ENCODE data around the gene NFIB. TPM values are rescaled to one million over a fixed set of nuclear protein-coding genes. Genes with fewer than 3 reads are reported as not detected.
A peak's percentile ranks its signal among the peaks of the same experiment; 100 is the strongest.

Gene NFIB
- polyA plus RNA-seq, 1 of the 3 experiments (the other 2 are of a cell fraction): 9.2 TPM

GRCh38 chr9:14158916-14159315 lies 155.0 kb downstream of the NFIB start:
- H2AFZ ChIP-seq (ENCODE audit: low read depth): no peak overlapping the region
- no peak overlapping the region for H3K9ac ChIP-seq
- peaks cover 0 to 12% of the 10 kb centered on the region in 2 experiments; a peak in 3 of 4 replicates for H3K4me1 ChIP-seq (ENCODE audit: control insufficient read depth in 1 of 2, insufficient read depth in 2 of 2, low read depth in 1 of 2, low read length in 1 of 2)
- TF ChIP-seq JUND (IDR thresholded peaks at IDR 0.05) (0 out of 2 replicates have a peak, but pooled peaks have one; percentile 14), FOSL2 (IDR thresholded peaks at IDR 0.05; ENCODE audit: borderline replicate concordance, low read depth) (peak; percentile 29; the same call in 1 of the 2 replicates), POLR2AphosphoS5 (IDR thresholded peaks at IDR 0.05; ENCODE audit: low read depth, low read length) (no peak), ELF1 (IDR thresholded peaks at IDR 0.05) (no peak), GABPA (IDR thresholded peaks at IDR 0.05; ENCODE audit: low read depth) (no peak), TEAD4 (IDR thresholded peaks at IDR 0.05; ENCODE audit: borderline replicate concordance, insufficient read depth) (no peak), SMC3 (IDR thresholded peaks at IDR 0.05; ENCODE audit: low read depth, low read length) (no peak), RFX5 (IDR thresholded peaks at IDR 0.05; ENCODE audit: low read length) (no peak)
- TF ChIP-seq, protein P1, sequence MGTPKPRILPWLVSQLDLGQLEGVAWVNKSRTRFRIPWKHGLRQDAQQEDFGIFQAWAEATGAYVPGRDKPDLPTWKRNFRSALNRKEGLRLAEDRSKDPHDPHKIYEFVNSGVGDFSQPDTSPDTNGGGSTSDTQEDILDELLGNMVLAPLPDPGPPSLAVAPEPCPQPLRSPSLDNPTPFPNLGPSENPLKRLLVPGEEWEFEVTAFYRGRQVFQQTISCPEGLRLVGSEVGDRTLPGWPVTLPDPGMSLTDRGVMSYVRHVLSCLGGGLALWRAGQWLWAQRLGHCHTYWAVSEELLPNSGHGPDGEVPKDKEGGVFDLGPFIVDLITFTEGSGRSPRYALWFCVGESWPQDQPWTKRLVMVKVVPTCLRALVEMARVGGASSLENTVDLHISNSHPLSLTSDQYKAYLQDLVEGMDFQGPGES (IDR thresholded peaks at IDR 0.05; ENCODE audit: low read depth, low read length): no peak
- H3F3A ChIP-seq (replicated peaks; ENCODE audit: insufficient read depth): no peaks in the 10 kb centered on the region
- ChIA-PET POLR2A (no interaction called here), CTCF (no interaction called here)
- no peak overlapping the region for H3K4me3 ChIP-seq (ENCODE audit: low read depth in 2 of 2, low read length in 1 of 2)
- peaks cover 6 to 16% of the 10 kb centered on the region in 2 experiments for H3K36me3 ChIP-seq (replicated peaks in 1 of 2; ENCODE audit: control insufficient read depth in 1 of 2, insufficient read depth in 2 of 2, low read length in 1 of 2)
- H3K79me2 ChIP-seq (ENCODE audit: insufficient read depth): peaks cover 37% of the 10 kb centered on the region; the same call in 1 of the 2 replicates
- no peaks in the 10 kb centered on the region for H3K27me3 ChIP-seq (ENCODE audit: insufficient read depth)
- H3K27ac ChIP-seq (ENCODE audit: low read depth in 2 of 2, low read length in 1 of 2): no peak overlapping the region
- WGBS (ENCODE audit: low lambda C conversion rate): 100% methylated on average over 1 of the region's 1 CpG
- no peaks in the 10 kb centered on the region for H3K9me3 ChIP-seq
- H3K4me2 ChIP-seq: no peak overlapping the region
- no peaks in the 10 kb centered on the region; the same call in 1 of the 2 replicates for H3K9me2 ChIP-seq
- no peaks in the 10 kb centered on the region for H4K20me1 ChIP-seq (ENCODE audit: insufficient read depth)
- DNase-seq: no peak

- 88% methylated on average over 2 of the region's 2 CpGs for WGBS (ENCODE audit: low lambda C conversion rate)
- no peaks in the 10 kb centered on the region for H3K9me3 ChIP-seq
- H3K9ac ChIP-seq: no peak overlapping the region
- H3F3A ChIP-seq (replicated peaks; ENCODE audit: insufficient read depth): no peaks in the 10 kb centered on the region
- no peak for DNase-seq
- H3K79me2 ChIP-seq (ENCODE audit: insufficient read depth): peaks cover 37% of the 10 kb centered on the region; the same call in 1 of the 2 replicates
- H3K27ac ChIP-seq (ENCODE audit: low read depth in 2 of 2, low read length in 1 of 2): no peak overlapping the region
- H3K4me1 ChIP-seq (ENCODE audit: control insufficient read depth in 1 of 2, insufficient read depth in 2 of 2, low read depth in 1 of 2, low read length in 1 of 2): peaks cover 4 to 12% of the 10 kb centered on the region in 2 experiments; a peak in 3 of 4 replicates
- H3K9me2 ChIP-seq: no peaks in the 10 kb centered on the region
- H2AFZ ChIP-seq (ENCODE audit: low read depth): no peak overlapping the region
- peaks cover 9 to 16% of the 10 kb centered on the region in 2 experiments for H3K36me3 ChIP-seq (replicated peaks in 1 of 2; ENCODE audit: control insufficient read depth in 1 of 2, insufficient read depth in 2 of 2, low read length in 1 of 2)
- no peak overlapping the region for H3K4me2 ChIP-seq
- no peak overlapping the region for H3K4me3 ChIP-seq (ENCODE audit: low read depth in 2 of 2, low read length in 1 of 2)
- H4K20me1 ChIP-seq (ENCODE audit: insufficient read depth): no peaks in the 10 kb centered on the region
- POLR2A ChIA-PET: no interaction called here
- CTCF ChIA-PET: no interaction called here
- H3K27me3 ChIP-seq (ENCODE audit: insufficient read depth): no peaks in the 10 kb centered on the region
- no peak for TF ChIP-seq JUND (IDR thresholded peaks at IDR 0.05)
- TF ChIP-seq FOXJ3 (CRISPR knock-in tag; IDR thresholded peaks at IDR 0.05): no peak
- TF ChIP-seq GATA2 (CRISPR knock-in tag; IDR thresholded peaks at IDR 0.05): no peak
- TF ChIP-seq EZH2phosphoT487 (IDR thresholded peaks at IDR 0.05; ENCODE audit: borderline replicate concordance, low read depth): no peak
- TF ChIP-seq, protein P2, sequence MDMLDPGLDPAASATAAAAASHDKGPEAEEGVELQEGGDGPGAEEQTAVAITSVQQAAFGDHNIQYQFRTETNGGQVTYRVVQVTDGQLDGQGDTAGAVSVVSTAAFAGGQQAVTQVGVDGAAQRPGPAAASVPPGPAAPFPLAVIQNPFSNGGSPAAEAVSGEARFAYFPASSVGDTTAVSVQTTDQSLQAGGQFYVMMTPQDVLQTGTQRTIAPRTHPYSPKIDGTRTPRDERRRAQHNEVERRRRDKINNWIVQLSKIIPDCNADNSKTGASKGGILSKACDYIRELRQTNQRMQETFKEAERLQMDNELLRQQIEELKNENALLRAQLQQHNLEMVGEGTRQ (IDR thresholded peaks at IDR 0.05; ENCODE audit: borderline replicate concordance, low read depth, low read length): no peak
- TF ChIP-seq NFIC (IDR thresholded peaks at IDR 0.05; ENCODE audit: borderline replicate concordance): no peak
- no peak for TF ChIP-seq MEF2A (IDR thresholded peaks at IDR 0.05; ENCODE audit: borderline replicate concordance, low read depth)
- TF ChIP-seq RCOR1 (IDR thresholded peaks at IDR 0.05; ENCODE audit: low read length): no peak
- no peak for TF ChIP-seq FOXM1 (IDR thresholded peaks at IDR 0.05; ENCODE audit: low read depth)
- TF ChIP-seq SIN3A (IDR thresholded peaks at IDR 0.05; ENCODE audit: borderline replicate concordance, low read depth, low read length): no peak
- TF ChIP-seq, protein P3, sequence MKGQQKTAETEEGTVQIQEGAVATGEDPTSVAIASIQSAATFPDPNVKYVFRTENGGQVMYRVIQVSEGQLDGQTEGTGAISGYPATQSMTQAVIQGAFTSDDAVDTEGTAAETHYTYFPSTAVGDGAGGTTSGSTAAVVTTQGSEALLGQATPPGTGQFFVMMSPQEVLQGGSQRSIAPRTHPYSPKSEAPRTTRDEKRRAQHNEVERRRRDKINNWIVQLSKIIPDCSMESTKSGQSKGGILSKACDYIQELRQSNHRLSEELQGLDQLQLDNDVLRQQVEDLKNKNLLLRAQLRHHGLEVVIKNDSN (IDR thresholded peaks at IDR 0.05; ENCODE audit: borderline replicate concordance, low read depth): no peak
- no peak for TF ChIP-seq CHD2 (IDR thresholded peaks at IDR 0.05; ENCODE audit: low read length, partially characterized antibody)
- no peak for TF ChIP-seq YY1 (IDR thresholded peaks at IDR 0.05; ENCODE audit: low read depth)
- no peak for TF ChIP-seq ZBTB33 (IDR thresholded peaks at IDR 0.05; ENCODE audit: borderline replicate concordance, low read depth)
- no peak for TF ChIP-seq POLR2AphosphoS5 (IDR thresholded peaks at IDR 0.05; ENCODE audit: low read depth, low read length)
- TF ChIP-seq RAD21 (IDR thresholded peaks at IDR 0.05; ENCODE audit: low read length): no peak
- TF ChIP-seq EP300 (IDR thresholded peaks at IDR 0.05; ENCODE audit: borderline replicate concordance in 1 of 2, low read depth in 1 of 2, low read length in 1 of 2): no peak
- no peak for TF ChIP-seq RFX5 (IDR thresholded peaks at IDR 0.05; ENCODE audit: low read length)
- no peak for TF ChIP-seq ELF1 (IDR thresholded peaks at IDR 0.05)
Measured at GRCh38 chr9:14158136-14158813, 155.7 kb downstream of the NFIB start.

Measured in SK-N-SH (cell line).